Activated CD8-positive, alpha-beta T cell treated with anti-CD3 and anti-CD28 coated beads for 36 hours (primary cell): Measurements from ENCODE around the gene ADAMTSL3. TPM values are rescaled to one million over a fixed set of nuclear protein-coding genes. Genes with fewer than 3 reads are reported as not detected.

Source experiments
- ATAC-seq: fragments of 200-7000 bp; cut with Tn5 transposase; one replicate; pipeline ENCODE4 v1.10.0; 2021; ENCODE audit warnings: mild to moderate bottlenecking, moderate library complexity
- CTCF ChIA-PET: fragments of 350-600 bp; sonication (Branson Sonifier 250); formaldehyde crosslinking; loops from one replicate; lab custom pipeline; 2021; ENCODE audit warnings: antibody characterized with exemption; lab: Charles Lee
- POLR2A ChIA-PET: fragments of 350-600 bp; sonication (Branson Sonifier 250); formaldehyde crosslinking; loops from one replicate; lab custom pipeline; 2021; ENCODE audit warnings: antibody characterized with exemption; lab: Charles Lee
- DNase-seq: peaks from one replicate; pipeline ENCODE4 v3.0.0-alpha.2; 2020
- H3K27ac Mint-ChIP-seq: one replicate; pipeline ENCODE4 v1.8.0; 2021; ENCODE audit warnings: mild to moderate bottlenecking, mixed read lengths
- H3K27me3 Mint-ChIP-seq: one replicate; pipeline ENCODE4 v1.8.0; 2021; ENCODE audit warnings: mixed read lengths
- H3K36me3 Mint-ChIP-seq: one replicate; pipeline ENCODE4 v1.8.0; 2021; ENCODE audit warnings: low read depth, mixed read lengths
- H3K4me1 Mint-ChIP-seq: one replicate; pipeline ENCODE4 v1.8.0; 2021; ENCODE audit warnings: low read depth, mixed read lengths
- H3K4me3 Mint-ChIP-seq: one replicate; pipeline ENCODE4 v1.8.0; 2021; ENCODE audit warnings: mild to moderate bottlenecking, moderate library complexity, mixed read lengths
- H3K9me3 Mint-ChIP-seq: one replicate; pipeline ENCODE4 v1.8.0; 2021; ENCODE audit warnings: mixed read lengths
- CTCF ChIP-seq: fragments of 200-600 bp; IDR thresholded peaks from one replicate; pipeline ENCODE4 v1.8.0; 2022; ENCODE audit warnings: antibody characterized with exemption, mild to moderate bottlenecking
- intact Hi-C: fragments of 100-400 bp; cut with micrococcal nuclease; formaldehyde crosslinking; loops from one replicate; pipeline ENCODE4 v1.10.0; 2022
- total RNA-seq, 2 experiments: library from RNA; stranded (reverse); gene quantifications; one replicate each; pipeline ENCODE4 v1.2.3, GENCODE V29; 2021

Gene ADAMTSL3
- total RNA-seq, 2 experiments from 2014 or later = not detected

DNA sequence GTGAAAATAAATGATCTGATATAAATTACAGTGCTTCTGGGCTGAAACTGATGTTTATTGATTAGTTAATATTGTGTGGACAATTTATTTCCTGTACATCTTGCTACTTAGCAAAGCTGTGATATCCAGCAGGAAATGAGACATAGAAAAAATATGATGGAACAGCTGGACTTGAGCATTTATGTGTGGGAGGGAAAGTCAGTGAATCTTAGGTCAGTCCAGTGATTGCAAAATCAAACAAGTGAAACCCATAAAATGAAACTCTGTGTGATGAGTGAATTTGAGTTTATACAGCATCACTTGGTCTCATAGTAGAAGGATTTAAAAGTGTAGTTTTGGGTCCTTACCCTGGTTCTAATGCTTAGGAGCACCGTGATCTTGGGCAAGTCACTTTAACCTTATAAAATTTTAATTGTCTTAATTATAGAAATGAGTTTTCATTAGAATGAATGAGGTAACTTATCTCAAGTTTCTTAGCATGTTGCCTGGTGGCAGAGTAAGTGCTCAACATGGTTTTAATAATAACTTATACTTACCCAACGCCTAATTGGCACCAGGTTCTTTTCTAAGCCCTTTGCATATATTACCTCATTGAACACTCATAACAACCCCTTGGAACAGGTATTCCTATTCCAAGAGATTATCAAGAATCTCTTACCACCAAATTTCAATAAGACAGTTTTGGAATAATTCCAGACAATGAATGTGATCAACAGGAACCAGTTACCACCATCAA, 194.6 kb downstream of the ADAMTSL3 start:
- no peak overlapping the region for H3K27ac Mint-ChIP-seq
- CTCF ChIA-PET = no interaction called here
- intact Hi-C loops = no loop called here

GRCh38 chr15:83850015-83850414, 196.1 kb downstream of the ADAMTSL3 start:
- CTCF ChIA-PET = no interaction called here
- POLR2A ChIA-PET = no interaction called here
- no peak for TF ChIP-seq CTCF
- Mint-ChIP-seq H3K4me3 (no peak overlapping the region), H3K4me1 (no peaks in the 10 kb centered on the region), H3K36me3 (no peaks in the 10 kb centered on the region), H3K27ac (no peak overlapping the region), H3K27me3 (peaks cover 3% of the 10 kb centered on the region), H3K9me3 (no peaks in the 10 kb centered on the region)
- no peak for ATAC-seq
- intact Hi-C loops = no loop called here
- no peak for DNase-seq

More for the DNA sequence above, 194.6 kb downstream of the ADAMTSL3 start:
- TF ChIP-seq CTCF = no peak
- H3K4me3 Mint-ChIP-seq = no peak overlapping the region
- no peaks in the 10 kb centered on the region for H3K9me3 Mint-ChIP-seq
- H3K4me1 Mint-ChIP-seq = no peaks in the 10 kb centered on the region
- DNase-seq (no peak), ATAC-seq (no peak)
- no peaks in the 10 kb centered on the region for H3K27me3 Mint-ChIP-seq
- POLR2A ChIA-PET = no interaction called here
- H3K36me3 Mint-ChIP-seq = no peaks in the 10 kb centered on the region

DNA sequence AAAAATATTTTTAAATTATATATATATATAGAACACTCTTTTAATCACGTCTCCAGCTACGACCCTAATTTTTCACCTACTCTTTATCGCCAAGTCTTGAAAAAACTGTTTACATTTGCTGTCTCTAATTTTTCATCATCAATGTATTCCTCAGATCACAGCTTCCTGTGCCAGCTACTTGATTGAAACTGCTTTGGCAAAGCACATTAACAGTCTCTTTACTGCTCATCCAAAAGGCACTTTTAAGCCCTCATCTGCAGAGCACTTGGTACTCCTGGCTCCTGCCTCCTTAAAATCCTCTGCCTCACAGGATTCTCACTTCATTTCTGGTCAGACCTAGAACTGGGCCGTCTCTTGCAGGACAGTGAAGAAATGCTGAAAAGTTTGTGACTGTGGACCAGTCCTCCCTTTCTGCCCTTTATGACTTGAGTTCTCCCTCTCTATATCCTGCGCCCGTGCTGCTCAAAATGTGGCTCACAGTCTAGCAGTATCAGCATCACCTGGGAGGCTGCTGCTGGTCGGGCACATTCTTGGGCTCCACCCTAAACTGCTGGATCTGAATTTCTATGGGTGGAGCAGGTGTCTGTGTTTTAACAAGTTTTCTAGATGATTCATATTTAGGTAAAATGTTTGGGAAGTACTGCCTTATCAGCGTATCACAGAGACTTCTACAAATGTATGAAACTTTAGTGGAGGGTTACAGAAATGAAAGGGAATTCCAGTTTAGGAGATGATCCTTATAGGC, 196.8 kb downstream of the ADAMTSL3 start:
- POLR2A ChIA-PET = no interaction called here
- H3K9me3 Mint-ChIP-seq = no peaks in the 10 kb centered on the region
- intact Hi-C loops = no loop called here

GRCh38 chr15:83853232-83853631, 199.3 kb downstream of the ADAMTSL3 start:
- Mint-ChIP-seq H3K27me3 (peaks cover 16% of the 10 kb centered on the region), H3K4me1 (no peaks in the 10 kb centered on the region)
- no peak for ATAC-seq

More for the DNA sequence above, 196.8 kb downstream of the ADAMTSL3 start:
- CTCF ChIA-PET = no interaction called here
- no peak for DNase-seq
- TF ChIP-seq CTCF = no peak
- ATAC-seq = no peak
- H3K4me1 Mint-ChIP-seq = no peaks in the 10 kb centered on the region
- H3K36me3 Mint-ChIP-seq = no peaks in the 10 kb centered on the region
- H3K27ac Mint-ChIP-seq = no peak overlapping the region
- H3K4me3 Mint-ChIP-seq = no peak overlapping the region
- peaks cover 4% of the 10 kb centered on the region for H3K27me3 Mint-ChIP-seq

More at GRCh38 chr15:83853232-83853631, 199.3 kb downstream of the ADAMTSL3 start:
- DNase-seq = no peak
- H3K4me3 Mint-ChIP-seq = no peak overlapping the region
- no peaks in the 10 kb centered on the region for H3K9me3 Mint-ChIP-seq
- intact Hi-C loops = no loop called here
- no peak overlapping the region for H3K27ac Mint-ChIP-seq
- no peaks in the 10 kb centered on the region for H3K36me3 Mint-ChIP-seq
- TF ChIP-seq CTCF = no peak
- POLR2A ChIA-PET = no interaction called here
- CTCF ChIA-PET = no interaction called here
